IMR-90 (cell line): ENCODE results near the gene RALGPS1. TPM values are rescaled to one million over a fixed set of nuclear protein-coding genes. Genes with fewer than 3 reads are reported as not detected.
A peak's percentile ranks its signal among the peaks of the same experiment; 100 is the strongest.

Experiments used
- ATAC-seq: fragments of 200-7000 bp; cut with Tn5 transposase; 2 replicates; pipeline ENCODE4 v1.9.1; 2020; ENCODE audit warnings: low read depth, mild to moderate bottlenecking, moderate library complexity
- BruUV-seq: library from RNA; stranded (reverse); fragments of 400-500 nt; replicated peaks from 2 replicates; lab custom pipeline; 2021; lab: Mats Ljungman, UMichigan
- CTCF ChIA-PET: fragments of 300-600 bp; formaldehyde crosslinking; extraction: SDS; loops from one replicate; lab custom pipeline; 2021; ENCODE audit warnings: antibody characterized with exemption; lab: Yijun Ruan, JAX
- POLR2A ChIA-PET: fragments of 300-600 bp; sonication (Branson Sonifier 250); formaldehyde crosslinking; loops from one replicate; lab custom pipeline; 2022; ENCODE audit warnings: antibody characterized with exemption; ENCODE audit not compliant: unreplicated experiment; lab: Charles Lee
- DNase-seq: peaks from one replicate; pipeline ENCODE4 v3.0.0; 2013
- H2AFZ ChIP-seq: replicated peaks from 2 replicates; pipeline ENCODE3; 2013; ENCODE audit warnings: low read length, mild to moderate bottlenecking; ENCODE audit not compliant: poor library complexity
- H2AK5ac ChIP-seq: 2 replicates; pipeline ENCODE4 v1.6.1; 2013; ENCODE audit warnings: low read depth, low read length, inconsistent platforms
- H2AK9ac ChIP-seq: replicated peaks from 2 replicates; pipeline ENCODE3; 2013; ENCODE audit warnings: mild to moderate bottlenecking, low read depth, low read length, moderate library complexity; ENCODE audit not compliant: poor library complexity
- H2BK120ac ChIP-seq: 2 replicates; pipeline ENCODE4 v1.6.1; 2013; ENCODE audit warnings: low read depth, low read length, inconsistent platforms
- H2BK15ac ChIP-seq: 3 replicates; pipeline ENCODE4 v1.6.1; 2013; ENCODE audit warnings: low read depth, low read length, inconsistent platforms
- H2BK20ac ChIP-seq: 2 replicates; pipeline ENCODE4 v1.6.1; 2013; ENCODE audit warnings: low read depth, mild to moderate bottlenecking, inconsistent platforms, low read length, moderate library complexity
- H2BK5ac ChIP-seq: 2 replicates; pipeline ENCODE4 v1.6.1; 2013; ENCODE audit warnings: mild to moderate bottlenecking, low read depth, low read length, inconsistent platforms; ENCODE audit not compliant: poor library complexity, severe bottlenecking
- H3K14ac ChIP-seq: replicated peaks from 2 replicates; pipeline ENCODE4 v1.6.1; 2013; ENCODE audit warnings: low read depth, low read length, inconsistent platforms
- H3K18ac ChIP-seq: 2 replicates; pipeline ENCODE4 v1.6.1; 2013; ENCODE audit warnings: low read depth, low read length, control low read depth
- H3K23ac ChIP-seq: 2 replicates; pipeline ENCODE4 v1.6.1; 2013; ENCODE audit warnings: low read depth, low read length, inconsistent platforms
- H3K27ac ChIP-seq: 2 replicates; pipeline ENCODE4 v1.5.1; 2013; ENCODE audit warnings: mild to moderate bottlenecking, control low read depth, low read length; ENCODE audit not compliant: insufficient read depth
- H3K27me3 ChIP-seq: 2 replicates; pipeline ENCODE4 v1.6.1; 2013; ENCODE audit warnings: low read length; ENCODE audit not compliant: control insufficient read depth, insufficient read depth
- H3K36me3 ChIP-seq: 2 replicates; pipeline ENCODE4 v1.6.1; 2013; ENCODE audit warnings: low read length, mixed read lengths; ENCODE audit not compliant: control insufficient read depth, insufficient read depth
- H3K4ac ChIP-seq: 2 replicates; pipeline ENCODE4 v1.6.1; 2013; ENCODE audit warnings: low read depth, low read length, inconsistent platforms
- H3K4me1 ChIP-seq: 2 replicates; pipeline ENCODE4 v1.6.1; 2013; ENCODE audit warnings: low read length, mixed read lengths; ENCODE audit not compliant: control insufficient read depth, insufficient read depth
- H3K4me2 ChIP-seq: 2 replicates; pipeline ENCODE4 v1.6.1; 2013; ENCODE audit warnings: low read depth, mild to moderate bottlenecking, control low read depth, low read length, moderate library complexity
- H3K4me3 ChIP-seq: 2 replicates; pipeline ENCODE4 v1.5.1; 2013; ENCODE audit warnings: low read depth, mild to moderate bottlenecking, control low read depth, low read length, moderate library complexity; ENCODE audit not compliant: insufficient read depth
- H3K56ac ChIP-seq: 2 replicates; pipeline ENCODE4 v1.6.1; 2013; ENCODE audit warnings: low read length, inconsistent platforms; ENCODE audit not compliant: insufficient read depth; ENCODE audit errors: extremely low read depth
- H3K79me1 ChIP-seq, 2 experiments: 2 replicates each; pipeline ENCODE4 v1.6.1; 2013; ENCODE audit warnings: low read length in 2 of 2, inconsistent platforms in 1 of 2, low read depth in 1 of 2
- H3K9ac ChIP-seq: 2 replicates; pipeline ENCODE4 v1.6.1; 2013; ENCODE audit warnings: low read depth, low read length, control low read depth
- H3K9me1 ChIP-seq: 2 replicates; pipeline ENCODE4 v1.6.1; 2013; ENCODE audit warnings: low read length, inconsistent platforms; ENCODE audit not compliant: insufficient read depth
- H3K9me3 ChIP-seq: 2 replicates; pipeline ENCODE4 v1.6.1; 2013; ENCODE audit warnings: low read length; ENCODE audit not compliant: control insufficient read depth, insufficient read depth
- H4K20me1 ChIP-seq: 2 replicates; pipeline ENCODE4 v1.6.1; 2013; ENCODE audit warnings: low read length, inconsistent platforms; ENCODE audit not compliant: insufficient read depth
- H4K5ac ChIP-seq: 2 replicates; pipeline ENCODE4 v1.6.1; 2013; ENCODE audit warnings: mild to moderate bottlenecking, low read depth, low read length, control low read depth
- H4K8ac ChIP-seq, 2 experiments: 2 replicates each; pipeline ENCODE4 v1.6.1; 2013; ENCODE audit warnings: low read depth in 2 of 2, low read length in 2 of 2, control low read depth in 1 of 2, inconsistent platforms in 1 of 2
- H4K91ac ChIP-seq: 2 replicates; pipeline ENCODE4 v1.6.1; 2013; ENCODE audit warnings: low read depth, low read length, inconsistent platforms; ENCODE audit not compliant: insufficient read depth
- BHLHE40 ChIP-seq: fragments of 150-350 bp; IDR thresholded peaks from 2 replicates; pipeline ENCODE4 v1.6.1; 2016; ENCODE audit warnings: mild to moderate bottlenecking, low read depth, low read length
- CEBPB ChIP-seq: IDR thresholded peaks from 2 replicates; pipeline ENCODE4 v1.6.1; 2012; ENCODE audit warnings: low read depth, low read length, improper control_type of control experiment
- CHD1 ChIP-seq: IDR thresholded peaks from 2 replicates; pipeline ENCODE4 v1.6.1; 2012; ENCODE audit warnings: low read depth, low read length, improper control_type of control experiment
- FOS ChIP-seq: fragments of 150-350 bp; IDR thresholded peaks from 2 replicates; pipeline ENCODE4 v1.6.1; 2016; ENCODE audit warnings: low read depth, low read length
- MAFK ChIP-seq: IDR thresholded peaks from 2 replicates; pipeline ENCODE4 v1.6.1; 2012; ENCODE audit warnings: low read depth, low read length, improper control_type of control experiment
- MAZ ChIP-seq: IDR thresholded peaks from 2 replicates; pipeline ENCODE4 v1.6.1; 2012; ENCODE audit warnings: low read depth, mild to moderate bottlenecking, low read length, improper control_type of control experiment, moderate library complexity, borderline replicate concordance
- MXI1 ChIP-seq: IDR thresholded peaks from 2 replicates; pipeline ENCODE4 v1.6.1; 2012; ENCODE audit warnings: low read depth, mild to moderate bottlenecking, low read length, moderate library complexity, borderline replicate concordance
- NFE2L2 ChIP-seq: fragments of 150-350 bp; IDR thresholded peaks from 2 replicates; pipeline ENCODE4 v1.6.1; 2016; ENCODE audit warnings: low read depth, mild to moderate bottlenecking, low read length
- POLR2A ChIP-seq: IDR thresholded peaks from 2 replicates; pipeline ENCODE4 v1.6.1; 2012; ENCODE audit warnings: mild to moderate bottlenecking, low read depth, low read length
- RAD21 ChIP-seq: IDR thresholded peaks from 2 replicates; pipeline ENCODE4 v1.6.1; 2012; ENCODE audit warnings: low read length, improper control_type of control experiment
- RCOR1 ChIP-seq: IDR thresholded peaks from 2 replicates; pipeline ENCODE4 v1.6.1; 2012; ENCODE audit warnings: mild to moderate bottlenecking, low read length, improper control_type of control experiment; ENCODE audit not compliant: insufficient replicate concordance
- SMC3 ChIP-seq: fragments of 150-350 bp; IDR thresholded peaks from 2 replicates; pipeline ENCODE4 v1.6.1; 2016; ENCODE audit warnings: low read depth, mild to moderate bottlenecking, antibody characterized with exemption, low read length, moderate library complexity
- WGBS, 2 experiments: methylation state at CpG; one replicate each; pipeline versions ENCODE4 v1.1.5 to v1.1.7; 2013; ENCODE audit warnings: missing lambda C conversion rate in 2 of 2; ENCODE audit not compliant: insufficient read length in 1 of 2; ENCODE audit errors: extremely low coverage in 2 of 2; 5-methylcytosine and 5-hydroxymethylcytosine counted together
- dilution Hi-C: fragments of 300-500 bp; cut with HindIII; formaldehyde crosslinking; loops from one replicate; pipeline ENCODE4 v1.14.3; 2018; ENCODE audit warnings: low sequenced_read_pairs; ENCODE audit not compliant: unreplicated experiment
- in situ Hi-C: fragments of 300-500 bp; cut with MboI; formaldehyde crosslinking; loops from 3 replicates; pipeline ENCODE4 v1.14.3; 2019; ENCODE audit warnings: low sequenced_read_pairs, inconsistent platforms, mixed read lengths
- intact Hi-C: fragments of 100-400 bp; cut with micrococcal nuclease; formaldehyde crosslinking; loops from 2 replicates; pipeline ENCODE4 v1.10.0; 2022
- polyA plus RNA-seq, 3 experiments: library from polyadenylated mRNA; depleted of rRNA; stranded (reverse); fragments of >200 nt; gene quantifications; 2 replicates each; pipeline ENCODE4 v1.2.3, GENCODE V29; 2012; ENCODE audit warnings: low replicate concordance in 1 of 3
- total RNA-seq: library from RNA; depleted of rRNA; stranded (reverse); fragments of >200 nt; gene quantifications from 2 replicates; pipeline ENCODE4 v1.2.3, GENCODE V29; 2012
- TF ChIP-seq, protein P1 (sequence below): conservative IDR thresholded peaks from 2 replicates; pipeline ENCODE4 v1.5.1; 2012; ENCODE audit warnings: mild to moderate bottlenecking, low read depth, low read length, improper control_type of control experiment
- TF ChIP-seq, protein P2 (sequence below): fragments of 150-350 bp; IDR thresholded peaks from 2 replicates; pipeline ENCODE4 v1.6.1; 2016; ENCODE audit warnings: low read depth, mild to moderate bottlenecking, low read length, moderate library complexity, borderline replicate concordance
- TF ChIP-seq, protein P3 (sequence below): fragments of 150-350 bp; IDR thresholded peaks from 2 replicates; pipeline ENCODE4 v1.6.1; 2017; ENCODE audit warnings: mild to moderate bottlenecking, antibody characterized with exemption, low read length, low read depth

The RALGPS1 gene
- total and polyA plus RNA-seq, 2 of the 4 experiments (the other 2 are of a cell fraction): 0.90 to 2.8 TPM

GRCh38 chr9:127076860-127077643 lies 162.5 kb downstream of the RALGPS1 start:
- DNase-seq: peak; percentile 24
- no peak overlapping the region for H3K9ac ChIP-seq
- 0 out of 2 replicates have a peak overlapping the region, but pooled peaks have one; percentile 37 for H2AK5ac ChIP-seq
- intact Hi-C loops (no loop called here), dilution Hi-C loops (no loop called here), in situ Hi-C loops (no loop called here)
- BruUV-seq: no TSS peak
- peak overlapping the region; percentile 10 for H3K14ac ChIP-seq
- H3K23ac ChIP-seq: no peak overlapping the region
- no peak overlapping the region for H2AK9ac ChIP-seq
- H2BK5ac ChIP-seq: no peak overlapping the region
- no peak overlapping the region for H4K5ac ChIP-seq
- H3K9me1 ChIP-seq: peaks cover 2% of the 10 kb centered on the region; the same call in 1 of the 2 replicates
- WGBS, 2 experiments: 49% methylated on average over 2 of the region's 5 CpGs; no CpG with 5 or more reads in 1 of the 2 experiments
- no peak overlapping the region for H3K4me2 ChIP-seq
- no peak overlapping the region for H3K4ac ChIP-seq
- peak overlapping the region; percentile 6; the same call in 1 of the 2 replicates for H3K18ac ChIP-seq
- H4K20me1 ChIP-seq: no peaks in the 10 kb centered on the region
- no peak overlapping the region for H2BK20ac ChIP-seq
- no peak overlapping the region for H2BK15ac ChIP-seq
- ChIA-PET POLR2A (interaction anchor here (0.6 kb wide), 1 partner anchor 86 kb away, joined by 3 read pairs; no protein-coding TSS in a partner anchor), CTCF (no interaction called here)
- H4K91ac ChIP-seq: no peak overlapping the region
- H2BK120ac ChIP-seq: no peak overlapping the region
- no peak overlapping the region for H3K4me3 ChIP-seq
- 0 out of 2 replicates have a peak, but pooled peaks cover 2% of the 10 kb centered on the region for H3K9me3 ChIP-seq
- H3K27me3 ChIP-seq: no peaks in the 10 kb centered on the region
- H3K56ac ChIP-seq: no peak overlapping the region
- ATAC-seq: peak; percentile 52
- H3K4me1 ChIP-seq: peaks cover 11% of the 10 kb centered on the region
- no peak overlapping the region for H2AFZ ChIP-seq
- H3K79me1 ChIP-seq: no peaks in the 10 kb centered on the region
- no peak overlapping the region for H4K8ac ChIP-seq
- no peak overlapping the region for H3K27ac ChIP-seq
- no peaks in the 10 kb centered on the region for H3K36me3 ChIP-seq
- TF ChIP-seq BHLHE40 (no peak), RCOR1 (no peak), NFE2L2 (no peak), SMC3 (no peak), FOS (no peak), MAFK (no peak), POLR2A (no peak), MXI1 (no peak), CEBPB (no peak), RAD21 (no peak), MAZ (no peak), CHD1 (no peak)
- TF ChIP-seq, protein P1, sequence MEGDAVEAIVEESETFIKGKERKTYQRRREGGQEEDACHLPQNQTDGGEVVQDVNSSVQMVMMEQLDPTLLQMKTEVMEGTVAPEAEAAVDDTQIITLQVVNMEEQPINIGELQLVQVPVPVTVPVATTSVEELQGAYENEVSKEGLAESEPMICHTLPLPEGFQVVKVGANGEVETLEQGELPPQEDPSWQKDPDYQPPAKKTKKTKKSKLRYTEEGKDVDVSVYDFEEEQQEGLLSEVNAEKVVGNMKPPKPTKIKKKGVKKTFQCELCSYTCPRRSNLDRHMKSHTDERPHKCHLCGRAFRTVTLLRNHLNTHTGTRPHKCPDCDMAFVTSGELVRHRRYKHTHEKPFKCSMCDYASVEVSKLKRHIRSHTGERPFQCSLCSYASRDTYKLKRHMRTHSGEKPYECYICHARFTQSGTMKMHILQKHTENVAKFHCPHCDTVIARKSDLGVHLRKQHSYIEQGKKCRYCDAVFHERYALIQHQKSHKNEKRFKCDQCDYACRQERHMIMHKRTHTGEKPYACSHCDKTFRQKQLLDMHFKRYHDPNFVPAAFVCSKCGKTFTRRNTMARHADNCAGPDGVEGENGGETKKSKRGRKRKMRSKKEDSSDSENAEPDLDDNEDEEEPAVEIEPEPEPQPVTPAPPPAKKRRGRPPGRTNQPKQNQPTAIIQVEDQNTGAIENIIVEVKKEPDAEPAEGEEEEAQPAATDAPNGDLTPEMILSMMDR: no peak
- TF ChIP-seq, protein P2, sequence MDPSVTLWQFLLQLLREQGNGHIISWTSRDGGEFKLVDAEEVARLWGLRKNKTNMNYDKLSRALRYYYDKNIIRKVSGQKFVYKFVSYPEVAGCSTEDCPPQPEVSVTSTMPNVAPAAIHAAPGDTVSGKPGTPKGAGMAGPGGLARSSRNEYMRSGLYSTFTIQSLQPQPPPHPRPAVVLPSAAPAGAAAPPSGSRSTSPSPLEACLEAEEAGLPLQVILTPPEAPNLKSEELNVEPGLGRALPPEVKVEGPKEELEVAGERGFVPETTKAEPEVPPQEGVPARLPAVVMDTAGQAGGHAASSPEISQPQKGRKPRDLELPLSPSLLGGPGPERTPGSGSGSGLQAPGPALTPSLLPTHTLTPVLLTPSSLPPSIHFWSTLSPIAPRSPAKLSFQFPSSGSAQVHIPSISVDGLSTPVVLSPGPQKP: no peak
- TF ChIP-seq, protein P3, sequence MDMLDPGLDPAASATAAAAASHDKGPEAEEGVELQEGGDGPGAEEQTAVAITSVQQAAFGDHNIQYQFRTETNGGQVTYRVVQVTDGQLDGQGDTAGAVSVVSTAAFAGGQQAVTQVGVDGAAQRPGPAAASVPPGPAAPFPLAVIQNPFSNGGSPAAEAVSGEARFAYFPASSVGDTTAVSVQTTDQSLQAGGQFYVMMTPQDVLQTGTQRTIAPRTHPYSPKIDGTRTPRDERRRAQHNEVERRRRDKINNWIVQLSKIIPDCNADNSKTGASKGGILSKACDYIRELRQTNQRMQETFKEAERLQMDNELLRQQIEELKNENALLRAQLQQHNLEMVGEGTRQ: no peak
